DND-41 (cell line): ENCODE results near the gene CBR4.

Source experiments
- EZH2 ChIP-seq: IDR thresholded peaks from 3 replicates; pipeline ENCODE4 v1.6.1; 2012; ENCODE audit warnings: borderline replicate concordance, low read depth, mild to moderate bottlenecking, moderate library complexity, low read length, inconsistent platforms; ENCODE audit not compliant: severe bottlenecking
- TF ChIP-seq, protein P1 (sequence below): IDR thresholded peaks from 2 replicates; pipeline ENCODE4 v1.5.1; 2012; ENCODE audit warnings: borderline replicate concordance, low read length, moderate library complexity, mild to moderate bottlenecking; ENCODE audit not compliant: poor library complexity, severe bottlenecking; ENCODE audit errors: extremely low read depth

DNA sequence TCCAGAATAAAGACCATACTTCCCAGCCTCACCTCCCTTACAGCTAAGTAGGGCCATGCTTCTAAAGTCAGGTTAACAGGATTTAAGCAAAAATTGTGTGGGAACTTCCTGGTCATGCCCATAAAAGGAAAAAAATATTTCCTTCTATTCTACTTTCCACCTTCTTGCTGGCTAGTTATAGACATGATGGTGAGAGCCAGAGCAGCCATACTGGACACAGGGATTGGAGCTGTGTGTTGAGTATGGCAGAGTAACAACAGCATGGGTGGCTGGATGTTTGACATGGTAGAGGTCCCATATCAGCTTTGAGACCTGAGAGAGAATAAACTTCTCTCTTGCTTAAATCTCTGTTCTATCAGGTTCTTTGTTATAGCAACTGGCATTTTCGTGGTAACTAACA is 15.1 kb upstream of the CBR4 start:
- TF ChIP-seq, protein P1, sequence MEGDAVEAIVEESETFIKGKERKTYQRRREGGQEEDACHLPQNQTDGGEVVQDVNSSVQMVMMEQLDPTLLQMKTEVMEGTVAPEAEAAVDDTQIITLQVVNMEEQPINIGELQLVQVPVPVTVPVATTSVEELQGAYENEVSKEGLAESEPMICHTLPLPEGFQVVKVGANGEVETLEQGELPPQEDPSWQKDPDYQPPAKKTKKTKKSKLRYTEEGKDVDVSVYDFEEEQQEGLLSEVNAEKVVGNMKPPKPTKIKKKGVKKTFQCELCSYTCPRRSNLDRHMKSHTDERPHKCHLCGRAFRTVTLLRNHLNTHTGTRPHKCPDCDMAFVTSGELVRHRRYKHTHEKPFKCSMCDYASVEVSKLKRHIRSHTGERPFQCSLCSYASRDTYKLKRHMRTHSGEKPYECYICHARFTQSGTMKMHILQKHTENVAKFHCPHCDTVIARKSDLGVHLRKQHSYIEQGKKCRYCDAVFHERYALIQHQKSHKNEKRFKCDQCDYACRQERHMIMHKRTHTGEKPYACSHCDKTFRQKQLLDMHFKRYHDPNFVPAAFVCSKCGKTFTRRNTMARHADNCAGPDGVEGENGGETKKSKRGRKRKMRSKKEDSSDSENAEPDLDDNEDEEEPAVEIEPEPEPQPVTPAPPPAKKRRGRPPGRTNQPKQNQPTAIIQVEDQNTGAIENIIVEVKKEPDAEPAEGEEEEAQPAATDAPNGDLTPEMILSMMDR: no peak
- TF ChIP-seq EZH2: no peak
